ENCODE data around the gene NUP62.
A peak's percentile ranks its signal among the peaks of the same experiment; 100 is the strongest.

- TF ChIP-seq POLR2AphosphoS5 (IDR thresholded peaks at IDR 0.05) = peak in 2 of 3 donors; percentile 49 to 61
- peak in 1 of 11 experiments; percentile 9 for TF ChIP-seq CTCF (IDR thresholded peaks at IDR 0.05 in 8 of 11, conservative IDR thresholded peaks at IDR 0.05 in 3 of 11)
- TF ChIP-seq POLR2A (IDR thresholded peaks at IDR 0.05) = no peak
These were observed 16.2 kb downstream of the NUP62 start for GRCh38 chr19:49912965-49913685.

All from spleen (tissue), 7 donors.